MM.1S (cell line): ENCODE measurements around the gene CCDC159.

Experiments
- DNase-seq: peaks from one replicate; pipeline ENCODE4 v3.0.0-alpha.2; 2015
- H2AFZ ChIP-seq: fragments of 300-600 bp; sonication (generic); 2 replicates; pipeline ENCODE4 v1.6.0; 2016; ENCODE audit warnings: antibody characterized with exemption, low read length
- H3F3A ChIP-seq: fragments of 300-600 bp; sonication (generic); 2 replicates; pipeline ENCODE4 v1.6.1; 2016; ENCODE audit warnings: mild to moderate bottlenecking, antibody characterized with exemption, low read length, moderate library complexity, mixed read lengths; ENCODE audit not compliant: insufficient read depth
- H3K27ac ChIP-seq: fragments of 300-600 bp; sonication (generic); 2 replicates; pipeline ENCODE4 v1.5.1; 2016; ENCODE audit warnings: mild to moderate bottlenecking, low read length
- H3K27me3 ChIP-seq: fragments of 300-600 bp; sonication (generic); replicated peaks from 2 replicates; pipeline ENCODE4 v1.6.0; 2016; ENCODE audit warnings: low read length; ENCODE audit not compliant: insufficient read depth
- H3K36me3 ChIP-seq: fragments of 300-600 bp; sonication (generic); replicated peaks from 2 replicates; pipeline ENCODE4 v1.6.1; 2016; ENCODE audit warnings: mild to moderate bottlenecking, low read length, mixed read lengths; ENCODE audit not compliant: insufficient read depth
- H3K4me1 ChIP-seq: fragments of 300-600 bp; sonication (generic); 2 replicates; pipeline ENCODE4 v1.6.1; 2016; ENCODE audit warnings: low read length, mixed read lengths
- H3K4me2 ChIP-seq: fragments of 300-600 bp; sonication (generic); 2 replicates; pipeline ENCODE4 v1.6.0; 2016; ENCODE audit warnings: low read depth, low read length
- H3K4me3 ChIP-seq: fragments of 300-600 bp; sonication (generic); 2 replicates; pipeline ENCODE4 v1.5.1; 2016; ENCODE audit warnings: low read length, mixed read lengths
- H3K79me2 ChIP-seq: fragments of 300-600 bp; sonication (generic); 2 replicates; pipeline ENCODE4 v1.6.1; 2016; ENCODE audit warnings: mixed run types, low read length, mixed read lengths
- H3K9ac ChIP-seq: fragments of 300-600 bp; sonication (generic); 2 replicates; pipeline ENCODE4 v1.6.1; 2016; ENCODE audit warnings: low read length, mixed read lengths
- H3K9me2 ChIP-seq: fragments of 300-600 bp; sonication (generic); replicated peaks from 2 replicates; pipeline ENCODE4 v1.6.1; 2016; ENCODE audit warnings: mild to moderate bottlenecking, low read length, mixed read lengths; ENCODE audit not compliant: insufficient read depth
- H3K9me3 ChIP-seq: fragments of 300-600 bp; sonication (generic); replicated peaks from 2 replicates; pipeline ENCODE4 v1.6.1; 2016; ENCODE audit warnings: mild to moderate bottlenecking, low read length, mixed read lengths; ENCODE audit not compliant: insufficient read depth
- H4K20me1 ChIP-seq: fragments of 300-600 bp; sonication (generic); 2 replicates; pipeline ENCODE4 v1.6.1; 2016; ENCODE audit warnings: mild to moderate bottlenecking, low read length, moderate library complexity, mixed read lengths; ENCODE audit not compliant: insufficient read depth
- CTCF ChIP-seq: fragments of 300-600 bp; sonication (generic); IDR thresholded peaks from 2 replicates; pipeline ENCODE4 v1.5.1; 2016; ENCODE audit warnings: antibody characterized with exemption, low read length, mixed read lengths
- EZH2 ChIP-seq: fragments of 300-600 bp; sonication (generic); optimal IDR thresholded peaks from 2 replicates; pipeline ENCODE3; 2017; ENCODE audit warnings: low read depth, mild to moderate bottlenecking, antibody characterized with exemption, low read length, mixed read lengths
- EZH2phosphoT487 ChIP-seq: fragments of 300-600 bp; sonication (generic); IDR thresholded peaks from 2 replicates; pipeline ENCODE4 v1.6.1; 2018; ENCODE audit warnings: antibody characterized with exemption, low read length

CCDC159 gene

GRCh38 chr19:11337080-11337479 lies 9.2 kb upstream of the CCDC159 start:
- H3K79me2 ChIP-seq: no peaks in the 10 kb centered on the region
- no peak overlapping the region for H2AFZ ChIP-seq
- H3K36me3 ChIP-seq: no peaks in the 10 kb centered on the region
- no peak overlapping the region for H3K27ac ChIP-seq
- peaks cover 5% of the 10 kb centered on the region; the same call in 1 of the 2 replicates for H3K4me1 ChIP-seq
- TF ChIP-seq EZH2phosphoT487 (no peak), EZH2 (no peak), CTCF (no peak)
- H3K4me3 ChIP-seq: no peak overlapping the region
- H3K9me2 ChIP-seq: no peaks in the 10 kb centered on the region
- H4K20me1 ChIP-seq: no peaks in the 10 kb centered on the region
- H3K4me2 ChIP-seq: no peak overlapping the region
- H3F3A ChIP-seq: no peaks in the 10 kb centered on the region
- no peaks in the 10 kb centered on the region for H3K9me3 ChIP-seq
- H3K27me3 ChIP-seq: no peaks in the 10 kb centered on the region
- no peak overlapping the region for H3K9ac ChIP-seq
- no peak for DNase-seq

GRCh38 chr19:11338121-11338520 lies 8.2 kb upstream of the CCDC159 start:
- Histone ChIP-seq H3K4me1 (peaks cover 5% of the 10 kb centered on the region; the same call in 1 of the 2 replicates), H3K79me2 (no peaks in the 10 kb centered on the region), H4K20me1 (no peaks in the 10 kb centered on the region), H3K4me3 (no peak overlapping the region), H3K9ac (no peak overlapping the region), H3K9me2 (no peaks in the 10 kb centered on the region), H3K9me3 (no peaks in the 10 kb centered on the region), H3F3A (no peaks in the 10 kb centered on the region), H2AFZ (no peak overlapping the region), H3K27ac (no peak overlapping the region), H3K27me3 (no peaks in the 10 kb centered on the region), H3K4me2 (no peak overlapping the region), H3K36me3 (no peaks in the 10 kb centered on the region)
- TF ChIP-seq EZH2: no peak
- TF ChIP-seq EZH2phosphoT487: no peak
- no peak for TF ChIP-seq CTCF
- DNase-seq: no peak

GRCh38 chr19:11338569-11339253 lies 7.6 kb upstream of the CCDC159 start:
- no peaks in the 10 kb centered on the region for H4K20me1 ChIP-seq
- H3K4me1 ChIP-seq: peaks cover 5% of the 10 kb centered on the region; the same call in 1 of the 2 replicates
- H3K4me3 ChIP-seq: peak overlapping the region; percentile 80
- TF ChIP-seq EZH2phosphoT487 (no peak), CTCF (no peak), EZH2 (no peak)
- no peaks in the 10 kb centered on the region for H3F3A ChIP-seq
- no peaks in the 10 kb centered on the region for H3K9me2 ChIP-seq
- no peak for DNase-seq
- peak overlapping the region; percentile 93 for H2AFZ ChIP-seq
- peak overlapping the region; percentile 87 for H3K4me2 ChIP-seq
- peak overlapping the region; percentile 66; the same call in 1 of the 2 replicates for H3K9ac ChIP-seq
- no peaks in the 10 kb centered on the region for H3K79me2 ChIP-seq
- no peak overlapping the region for H3K27ac ChIP-seq
- H3K9me3 ChIP-seq: no peaks in the 10 kb centered on the region
- H3K27me3 ChIP-seq: no peaks in the 10 kb centered on the region
- H3K36me3 ChIP-seq: no peaks in the 10 kb centered on the region
